HUES64 (cell line): ENCODE data around the gene GLMP.

Source experiments
- H3K27ac ChIP-seq: 2 replicates; pipeline ENCODE4 v1.7.0; 2013; ENCODE audit warnings: low read depth, low read length, inconsistent platforms
- H3K27me3 ChIP-seq: 2 replicates; pipeline ENCODE4 v1.6.1; 2013; ENCODE audit warnings: mild to moderate bottlenecking, low read length; ENCODE audit not compliant: insufficient read depth
- H3K36me3 ChIP-seq: 2 replicates; pipeline ENCODE4 v1.6.1; 2013; ENCODE audit warnings: mild to moderate bottlenecking, low read length; ENCODE audit not compliant: insufficient read depth
- H3K4me1 ChIP-seq: 2 replicates; pipeline ENCODE4 v1.6.1; 2013; ENCODE audit warnings: mild to moderate bottlenecking, low read length, moderate library complexity; ENCODE audit not compliant: insufficient read depth
- H3K4me3 ChIP-seq: 2 replicates; pipeline ENCODE4 v1.5.1; 2013; ENCODE audit warnings: mild to moderate bottlenecking, low read length, moderate library complexity
- H3K9ac ChIP-seq: 2 replicates; pipeline ENCODE4 v1.6.1; 2013; ENCODE audit warnings: mild to moderate bottlenecking, low read depth, low read length
- H3K9me3 ChIP-seq: 2 replicates; pipeline ENCODE4 v1.6.1; 2013; ENCODE audit warnings: low read depth, low read length; ENCODE audit not compliant: insufficient read depth
- WGBS: fragments of 150-250, 120-280 bp; methylation state at CpG from one replicate; pipeline ENCODE4 v1.1.7; 2013; ENCODE audit warnings: missing lambda C conversion rate; 5-methylcytosine and 5-hydroxymethylcytosine counted together

The GLMP gene

GRCh38 chr1:156247460-156248322 lies 47.8 kb downstream of the GLMP start, which contains the start of gene PAQR6:
Gene PAQR6, minus strand, starts transcription at chr1:156248056. Its CDS starts 1,325 bp downstream, at chr1:156246731.
- H3K4me1 ChIP-seq: peaks cover 7% of the 10 kb centered on the region
- WGBS: 87% methylated on average over 16 of the region's 16 CpGs
- H3K27me3 ChIP-seq: peaks cover 7% of the 10 kb centered on the region; the same call in 1 of the 2 replicates
- no peaks in the 10 kb centered on the region for H3K9me3 ChIP-seq
- H3K9ac ChIP-seq: no peak within 1 kb of the TSS; the same call in 1 of the 2 replicates
- H3K27ac ChIP-seq: peak within 1 kb of the TSS; percentile 34; the same call in 1 of the 2 replicates
- peaks cover 39% of the 10 kb centered on the region for H3K36me3 ChIP-seq
- no peak within 1 kb of the TSS for H3K4me3 ChIP-seq

GRCh38 chr1:156246781-156247459 lies 48.6 kb downstream of the GLMP start:
- 90% methylated on average over 16 of the region's 16 CpGs for WGBS
- Histone ChIP-seq H3K9ac (no peak overlapping the region), H3K27ac (peak overlapping the region; percentile 18; the same call in 1 of the 2 replicates), H3K4me3 (no peak overlapping the region), H3K9me3 (no peaks in the 10 kb centered on the region), H3K36me3 (peaks cover 32% of the 10 kb centered on the region), H3K27me3 (peaks cover 7% of the 10 kb centered on the region; the same call in 1 of the 2 replicates), H3K4me1 (peaks cover 7% of the 10 kb centered on the region)

- no peaks in the 10 kb centered on the region for H3K9me3 ChIP-seq
- peaks cover 25% of the 10 kb centered on the region for H3K36me3 ChIP-seq
- H3K4me3 ChIP-seq: peak overlapping the region; percentile 43
- H3K27me3 ChIP-seq: peaks cover 7% of the 10 kb centered on the region; the same call in 1 of the 2 replicates
- no peak overlapping the region for H3K27ac ChIP-seq
- H3K4me1 ChIP-seq: peaks cover 7% of the 10 kb centered on the region
- 84% methylated on average over 10 of the region's 10 CpGs for WGBS
- no peak overlapping the region for H3K9ac ChIP-seq
Observed at GRCh38 chr1:156246241-156246780, 49.2 kb downstream of the GLMP start.

- H3K4me1 ChIP-seq: peaks cover 7% of the 10 kb centered on the region
- H3K9me3 ChIP-seq: no peaks in the 10 kb centered on the region
- H3K36me3 ChIP-seq: peaks cover 19% of the 10 kb centered on the region
- H3K4me3 ChIP-seq: peak overlapping the region; percentile 43
- H3K27me3 ChIP-seq: peaks cover 7% of the 10 kb centered on the region; the same call in 1 of the 2 replicates
- no peak overlapping the region for H3K27ac ChIP-seq
- 94% methylated on average over 69 of the region's 69 CpGs for WGBS
- H3K9ac ChIP-seq: peak overlapping the region; percentile 47
Observed at GRCh38 chr1:156245451-156246232, 49.8 kb downstream of the GLMP start.

- no peaks in the 10 kb centered on the region for H3K9me3 ChIP-seq
- peaks cover 7% of the 10 kb centered on the region for H3K4me1 ChIP-seq
- H3K27ac ChIP-seq: no peak overlapping the region
- H3K36me3 ChIP-seq: peaks cover 14% of the 10 kb centered on the region
- 96% methylated on average over 17 of the region's 17 CpGs for WGBS
- no peak overlapping the region for H3K4me3 ChIP-seq
- peaks cover 7% of the 10 kb centered on the region; the same call in 1 of the 2 replicates for H3K27me3 ChIP-seq
- no peak overlapping the region for H3K9ac ChIP-seq
Observed at GRCh38 chr1:156244712-156245111, 50.8 kb downstream of the GLMP start.

GRCh38 chr1:156244126-156244525 lies 51.4 kb downstream of the GLMP start:
- H3K9me3 ChIP-seq: no peaks in the 10 kb centered on the region

GRCh38 chr1:156242738-156243137 lies 52.7 kb downstream of the GLMP start:
- H3K4me3 ChIP-seq: no peak overlapping the region
- no peak overlapping the region for H3K27ac ChIP-seq
- H3K9ac ChIP-seq: no peak overlapping the region
- peaks cover 4% of the 10 kb centered on the region; the same call in 1 of the 2 replicates for H3K4me1 ChIP-seq
- 93% methylated on average over 10 of the region's 10 CpGs for WGBS
- H3K27me3 ChIP-seq: peaks cover 7% of the 10 kb centered on the region; the same call in 1 of the 2 replicates
- H3K36me3 ChIP-seq: peaks cover 24% of the 10 kb centered on the region
- no peaks in the 10 kb centered on the region for H3K9me3 ChIP-seq

More at GRCh38 chr1:156244126-156244525, 51.4 kb downstream of the GLMP start:
- Histone ChIP-seq H3K9ac (no peak overlapping the region), H3K27ac (no peak overlapping the region), H3K4me1 (peaks cover 7% of the 10 kb centered on the region), H3K27me3 (peaks cover 7% of the 10 kb centered on the region; the same call in 1 of the 2 replicates), H3K4me3 (no peak overlapping the region), H3K36me3 (peaks cover 14% of the 10 kb centered on the region)
- 89% methylated on average over 2 of the region's 2 CpGs for WGBS
